Stimulated activated CD4-positive, alpha-beta T cell treated with anti-CD3 and anti-CD28 coated beads, Interleukin-15, amount 100 ng/mL, for 1 hour (primary cell): Measurements from ENCODE around the gene APOL5.
"Not testable (repeated sequence)": the region's sequence is repeated elsewhere in the genome, so short reads cannot be mapped to it uniquely, and the experiment has no call there.

ENCODE experiments used
- DNase-seq, 2 donors: peaks; one replicate each; pipeline ENCODE4 v3.0.0-alpha.2; 2020; ENCODE audit warnings: low read depth in 1 of 2, low spot score in 1 of 2

The APOL5 gene

GRCh38 chr22:35708917-35709316 lies 8.8 kb upstream of the APOL5 start:
- DNase-seq, result no peak

- no peak for DNase-seq
Observed at GRCh38 chr22:35711336-35711735, 6.3 kb upstream of the APOL5 start.

GRCh38 chr22:35712672-35713071 lies 5.0 kb upstream of the APOL5 start:
- no peak for DNase-seq

GRCh38 chr22:35719212-35719875 lies 1.7 kb downstream of the APOL5 start:
- no peak for DNase-seq

- DNase-seq, result no peak
Observed at GRCh38 chr22:35721960-35722359, 4.3 kb downstream of the APOL5 start.

GRCh38 chr22:35725521-35725920 lies 7.8 kb downstream of the APOL5 start:
- DNase-seq, result no peak

GRCh38 chr22:35726398-35726797 lies 8.7 kb downstream of the APOL5 start:
- DNase-seq, result no peak

- DNase-seq, result no peak
Observed at GRCh38 chr22:35726933-35727332, 9.3 kb downstream of the APOL5 start.

- no peak for DNase-seq
Observed at GRCh38 chr22:35727436-35727835, 9.8 kb downstream of the APOL5 start.

GRCh38 chr22:35728639-35729308 lies 11.1 kb downstream of the APOL5 start:
- no peak for DNase-seq

GRCh38 chr22:35729309-35729698 lies 11.6 kb downstream of the APOL5 start:
- DNase-seq, result no peak

GRCh38 chr22:35731321-35731720 lies 13.6 kb downstream of the APOL5 start:
- DNase-seq, result no peak

- DNase-seq, result no peak
Observed at GRCh38 chr22:35732116-35732515, 14.4 kb downstream of the APOL5 start.

- no peak for DNase-seq
Observed at GRCh38 chr22:35733036-35733435, 15.4 kb downstream of the APOL5 start.

GRCh38 chr22:35733791-35734516 lies 16.3 kb downstream of the APOL5 start:
- no peak for DNase-seq

GRCh38 chr22:35734517-35734827 lies 16.8 kb downstream of the APOL5 start:
- no peak for DNase-seq

GRCh38 chr22:35735542-35735941 lies 17.9 kb downstream of the APOL5 start:
- DNase-seq, result no peak

- DNase-seq, result no peak
Observed at GRCh38 chr22:35736166-35736565, 18.5 kb downstream of the APOL5 start.

- DNase-seq, result no peak
Observed at GRCh38 chr22:35736701-35737100, 19.0 kb downstream of the APOL5 start.

- not testable (repeated sequence) for DNase-seq
Observed at GRCh38 chr22:35737886-35738285, 20.2 kb downstream of the APOL5 start.

GRCh38 chr22:35739076-35739930 lies 21.6 kb downstream of the APOL5 start:
- no peak for DNase-seq
